IMR-90 (cell line): ENCODE measurements around the gene OR52K2. TPM values are rescaled to one million over a fixed set of nuclear protein-coding genes. Genes with fewer than 3 reads are reported as not detected.

Experiments
- ATAC-seq: fragments of 200-7000 bp; cut with Tn5 transposase; 2 replicates; pipeline ENCODE4 v1.9.1; 2020; ENCODE audit warnings: low read depth, mild to moderate bottlenecking, moderate library complexity
- BruUV-seq: library from RNA; stranded (reverse); fragments of 400-500 nt; replicated peaks from 2 replicates; lab custom pipeline; 2021; lab: Mats Ljungman, UMichigan
- CTCF ChIA-PET: fragments of 300-600 bp; formaldehyde crosslinking; extraction: SDS; loops from one replicate; lab custom pipeline; 2021; ENCODE audit warnings: antibody characterized with exemption; lab: Yijun Ruan, JAX
- POLR2A ChIA-PET: fragments of 300-600 bp; sonication (Branson Sonifier 250); formaldehyde crosslinking; loops from one replicate; lab custom pipeline; 2022; ENCODE audit warnings: antibody characterized with exemption; ENCODE audit not compliant: unreplicated experiment; lab: Charles Lee
- DNase-seq: peaks from one replicate; pipeline ENCODE4 v3.0.0; 2013
- H2AFZ ChIP-seq: replicated peaks from 2 replicates; pipeline ENCODE3; 2013; ENCODE audit warnings: low read length, mild to moderate bottlenecking; ENCODE audit not compliant: poor library complexity
- H2AK5ac ChIP-seq: 2 replicates; pipeline ENCODE4 v1.6.1; 2013; ENCODE audit warnings: low read depth, low read length, inconsistent platforms
- H2AK9ac ChIP-seq: replicated peaks from 2 replicates; pipeline ENCODE3; 2013; ENCODE audit warnings: mild to moderate bottlenecking, low read depth, low read length, moderate library complexity; ENCODE audit not compliant: poor library complexity
- H2BK120ac ChIP-seq: 2 replicates; pipeline ENCODE4 v1.6.1; 2013; ENCODE audit warnings: low read depth, low read length, inconsistent platforms
- H2BK15ac ChIP-seq: 3 replicates; pipeline ENCODE4 v1.6.1; 2013; ENCODE audit warnings: low read depth, low read length, inconsistent platforms
- H2BK20ac ChIP-seq: 2 replicates; pipeline ENCODE4 v1.6.1; 2013; ENCODE audit warnings: low read depth, mild to moderate bottlenecking, inconsistent platforms, low read length, moderate library complexity
- H2BK5ac ChIP-seq: 2 replicates; pipeline ENCODE4 v1.6.1; 2013; ENCODE audit warnings: mild to moderate bottlenecking, low read depth, low read length, inconsistent platforms; ENCODE audit not compliant: poor library complexity, severe bottlenecking
- H3K14ac ChIP-seq: replicated peaks from 2 replicates; pipeline ENCODE4 v1.6.1; 2013; ENCODE audit warnings: low read depth, low read length, inconsistent platforms
- H3K18ac ChIP-seq: 2 replicates; pipeline ENCODE4 v1.6.1; 2013; ENCODE audit warnings: low read depth, low read length, control low read depth
- H3K23ac ChIP-seq: 2 replicates; pipeline ENCODE4 v1.6.1; 2013; ENCODE audit warnings: low read depth, low read length, inconsistent platforms
- H3K27ac ChIP-seq: 2 replicates; pipeline ENCODE4 v1.5.1; 2013; ENCODE audit warnings: mild to moderate bottlenecking, control low read depth, low read length; ENCODE audit not compliant: insufficient read depth
- H3K27me3 ChIP-seq: 2 replicates; pipeline ENCODE4 v1.6.1; 2013; ENCODE audit warnings: low read length; ENCODE audit not compliant: control insufficient read depth, insufficient read depth
- H3K36me3 ChIP-seq: 2 replicates; pipeline ENCODE4 v1.6.1; 2013; ENCODE audit warnings: low read length, mixed read lengths; ENCODE audit not compliant: control insufficient read depth, insufficient read depth
- H3K4ac ChIP-seq: 2 replicates; pipeline ENCODE4 v1.6.1; 2013; ENCODE audit warnings: low read depth, low read length, inconsistent platforms
- H3K4me1 ChIP-seq: 2 replicates; pipeline ENCODE4 v1.6.1; 2013; ENCODE audit warnings: low read length, mixed read lengths; ENCODE audit not compliant: control insufficient read depth, insufficient read depth
- H3K4me2 ChIP-seq: 2 replicates; pipeline ENCODE4 v1.6.1; 2013; ENCODE audit warnings: low read depth, mild to moderate bottlenecking, control low read depth, low read length, moderate library complexity
- H3K4me3 ChIP-seq: 2 replicates; pipeline ENCODE4 v1.5.1; 2013; ENCODE audit warnings: low read depth, mild to moderate bottlenecking, control low read depth, low read length, moderate library complexity; ENCODE audit not compliant: insufficient read depth
- H3K56ac ChIP-seq: 2 replicates; pipeline ENCODE4 v1.6.1; 2013; ENCODE audit warnings: low read length, inconsistent platforms; ENCODE audit not compliant: insufficient read depth; ENCODE audit errors: extremely low read depth
- H3K79me1 ChIP-seq, 2 experiments: 2 replicates each; pipeline ENCODE4 v1.6.1; 2013; ENCODE audit warnings: low read length in 2 of 2, inconsistent platforms in 1 of 2, low read depth in 1 of 2
- H3K9ac ChIP-seq: 2 replicates; pipeline ENCODE4 v1.6.1; 2013; ENCODE audit warnings: low read depth, low read length, control low read depth
- H3K9me1 ChIP-seq: 2 replicates; pipeline ENCODE4 v1.6.1; 2013; ENCODE audit warnings: low read length, inconsistent platforms; ENCODE audit not compliant: insufficient read depth
- H3K9me3 ChIP-seq: 2 replicates; pipeline ENCODE4 v1.6.1; 2013; ENCODE audit warnings: low read length; ENCODE audit not compliant: control insufficient read depth, insufficient read depth
- H4K20me1 ChIP-seq: 2 replicates; pipeline ENCODE4 v1.6.1; 2013; ENCODE audit warnings: low read length, inconsistent platforms; ENCODE audit not compliant: insufficient read depth
- H4K5ac ChIP-seq: 2 replicates; pipeline ENCODE4 v1.6.1; 2013; ENCODE audit warnings: mild to moderate bottlenecking, low read depth, low read length, control low read depth
- H4K8ac ChIP-seq, 2 experiments: 2 replicates each; pipeline ENCODE4 v1.6.1; 2013; ENCODE audit warnings: low read depth in 2 of 2, low read length in 2 of 2, control low read depth in 1 of 2, inconsistent platforms in 1 of 2
- H4K91ac ChIP-seq: 2 replicates; pipeline ENCODE4 v1.6.1; 2013; ENCODE audit warnings: low read depth, low read length, inconsistent platforms; ENCODE audit not compliant: insufficient read depth
- BHLHE40 ChIP-seq: fragments of 150-350 bp; IDR thresholded peaks from 2 replicates; pipeline ENCODE4 v1.6.1; 2016; ENCODE audit warnings: mild to moderate bottlenecking, low read depth, low read length
- MXI1 ChIP-seq: IDR thresholded peaks from 2 replicates; pipeline ENCODE4 v1.6.1; 2012; ENCODE audit warnings: low read depth, mild to moderate bottlenecking, low read length, moderate library complexity, borderline replicate concordance
- POLR2A ChIP-seq: IDR thresholded peaks from 2 replicates; pipeline ENCODE4 v1.6.1; 2012; ENCODE audit warnings: mild to moderate bottlenecking, low read depth, low read length
- RFX5 ChIP-seq: IDR thresholded peaks from 2 replicates; pipeline ENCODE4 v1.8.0; 2012; ENCODE audit warnings: low read depth, mild to moderate bottlenecking, low read length, moderate library complexity
- SMC3 ChIP-seq: fragments of 150-350 bp; IDR thresholded peaks from 2 replicates; pipeline ENCODE4 v1.6.1; 2016; ENCODE audit warnings: low read depth, mild to moderate bottlenecking, antibody characterized with exemption, low read length, moderate library complexity
- dilution Hi-C: fragments of 300-500 bp; cut with HindIII; formaldehyde crosslinking; loops from one replicate; pipeline ENCODE4 v1.14.3; 2018; ENCODE audit warnings: low sequenced_read_pairs; ENCODE audit not compliant: unreplicated experiment
- in situ Hi-C: fragments of 300-500 bp; cut with MboI; formaldehyde crosslinking; loops from 3 replicates; pipeline ENCODE4 v1.14.3; 2019; ENCODE audit warnings: low sequenced_read_pairs, inconsistent platforms, mixed read lengths
- intact Hi-C: fragments of 100-400 bp; cut with micrococcal nuclease; formaldehyde crosslinking; loops from 2 replicates; pipeline ENCODE4 v1.10.0; 2022
- polyA plus RNA-seq, 3 experiments: library from polyadenylated mRNA; depleted of rRNA; stranded (reverse); fragments of >200 nt; gene quantifications; 2 replicates each; pipeline ENCODE4 v1.2.3, GENCODE V29; 2012; ENCODE audit warnings: low replicate concordance in 1 of 3
- total RNA-seq: library from RNA; depleted of rRNA; stranded (reverse); fragments of >200 nt; gene quantifications from 2 replicates; pipeline ENCODE4 v1.2.3, GENCODE V29; 2012

The OR52K2 gene
- total and polyA plus RNA-seq, 2 of the 4 experiments (the other 2 are of a cell fraction) = not detected

DNA sequence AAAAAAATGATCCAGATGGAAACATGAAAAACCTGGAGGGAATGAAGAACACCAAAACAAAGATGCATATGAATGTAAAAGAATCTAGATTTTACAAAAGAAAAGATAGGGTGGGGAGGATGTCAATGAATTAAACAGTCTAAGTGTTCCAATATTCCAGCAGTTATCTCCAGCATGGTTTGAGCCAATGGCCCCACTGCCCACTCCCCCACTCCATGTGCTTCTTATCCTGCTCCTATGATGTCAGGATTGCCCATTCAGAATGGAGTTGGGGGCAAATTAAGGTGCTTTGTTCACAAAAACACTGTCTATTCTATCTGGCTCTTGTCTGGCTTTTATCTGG is 32.1 kb downstream of the OR52K2 start:
- H4K5ac ChIP-seq = no peak overlapping the region
- intact Hi-C loops (no loop called here), in situ Hi-C loops (no loop called here), dilution Hi-C loops (no loop called here)
- no peak overlapping the region for H3K4me3 ChIP-seq
- H3K4ac ChIP-seq = no peak overlapping the region
- H3K18ac ChIP-seq = no peak overlapping the region
- ChIA-PET POLR2A (no interaction called here), CTCF (no interaction called here)
- no peak overlapping the region for H2AK9ac ChIP-seq
- H2BK120ac ChIP-seq = no peak overlapping the region
- no peak overlapping the region for H2AFZ ChIP-seq
- H3K36me3 ChIP-seq = no peaks in the 10 kb centered on the region
- no peaks in the 10 kb centered on the region for H3K79me1 ChIP-seq
- H3K4me2 ChIP-seq = no peak overlapping the region
- ATAC-seq (no peak), DNase-seq (no peak)
- H3K23ac ChIP-seq = no peak overlapping the region
- H2AK5ac ChIP-seq = no peak overlapping the region
- no peak overlapping the region for H3K9ac ChIP-seq
- no peak overlapping the region for H2BK20ac ChIP-seq
- no peak overlapping the region for H3K56ac ChIP-seq
- H3K27ac ChIP-seq = no peak overlapping the region
- no peak overlapping the region for H2BK15ac ChIP-seq
- H4K8ac ChIP-seq = no peak overlapping the region
- no peaks in the 10 kb centered on the region for H3K4me1 ChIP-seq
- no peaks in the 10 kb centered on the region for H3K9me1 ChIP-seq
- no peaks in the 10 kb centered on the region for H3K9me3 ChIP-seq
- no TSS peak for BruUV-seq
- no peak overlapping the region for H4K91ac ChIP-seq
- no peak for TF ChIP-seq BHLHE40
- TF ChIP-seq MXI1 = no peak
- no peak for TF ChIP-seq POLR2A
- TF ChIP-seq RFX5 = no peak
- TF ChIP-seq SMC3 = no peak
- no peaks in the 10 kb centered on the region for H4K20me1 ChIP-seq
- no peak overlapping the region for H3K14ac ChIP-seq
- H3K27me3 ChIP-seq = no peaks in the 10 kb centered on the region
- no peak overlapping the region for H2BK5ac ChIP-seq
